CD4-positive, alpha-beta T cell (primary cell): ENCODE results near the gene ZNF438. TPM values are rescaled to one million over a fixed set of nuclear protein-coding genes. Genes with fewer than 3 reads are reported as not detected.

Experiments used
- ATAC-seq: fragments of 200-7000 bp; cut with Tn5 transposase; one replicate; pipeline ENCODE4 v1.10.0; 2022; ENCODE audit warnings: mild to moderate bottlenecking; ENCODE audit not compliant: poor library complexity
- CTCF ChIA-PET: fragments of 350-600 bp; sonication (Branson Sonifier 250); formaldehyde crosslinking; loops from one replicate; lab custom pipeline; 2021; ENCODE audit warnings: antibody characterized with exemption, inconsistent platforms; lab: Charles Lee
- POLR2A ChIA-PET: fragments of 350-600 bp; sonication (Branson Sonifier 250); formaldehyde crosslinking; loops from one replicate; lab custom pipeline; 2021; ENCODE audit warnings: antibody characterized with exemption, inconsistent platforms; lab: Charles Lee
- DNase-seq, 14 experiments: peaks; one replicate each; pipeline ENCODE4 v3.0.0-alpha.2; 2013 to 2020; ENCODE audit warnings: mixed read lengths in 2 of 14
- H3K27ac ChIP-seq, 2 donors: one replicate each; pipeline versions ENCODE4 v1.5.1 to v1.7.0; 2013; ENCODE audit warnings: low read length in 2 of 2, low read depth in 1 of 2, mild to moderate bottlenecking in 1 of 2
- H3K27me3 ChIP-seq, 2 experiments: 1 replicate in 1 of 2; 2 replicates in 1 of 2; pipeline versions ENCODE4 v1.6.1 to v1.7.0; 2013; ENCODE audit warnings: low read length in 2 of 2, control low read depth in 1 of 2, mild to moderate bottlenecking in 1 of 2, moderate library complexity in 1 of 2; ENCODE audit not compliant: insufficient read depth in 2 of 2, control insufficient read depth in 1 of 2
- H3K36me3 ChIP-seq: one replicate; pipeline ENCODE4 v1.6.1; 2013; ENCODE audit warnings: low read length, control low read depth; ENCODE audit not compliant: insufficient read depth
- H3K4me1 ChIP-seq: one replicate; pipeline ENCODE4 v1.6.1; 2013; ENCODE audit warnings: low read length, control low read depth; ENCODE audit not compliant: insufficient read depth
- H3K4me3 ChIP-seq: one replicate; pipeline ENCODE4 v1.5.1; 2013; ENCODE audit warnings: mild to moderate bottlenecking, low read length, moderate library complexity
- H3K9me3 ChIP-seq, 2 experiments: 1 replicate in 1 of 2; 2 replicates in 1 of 2; pipeline versions ENCODE4 v1.6.1 to v1.7.0; 2013; ENCODE audit warnings: low read length in 2 of 2, mild to moderate bottlenecking in 2 of 2, control low read depth in 1 of 2, moderate library complexity in 1 of 2; ENCODE audit not compliant: control insufficient read depth in 1 of 2, insufficient read depth in 1 of 2
- H3K27ac Mint-ChIP-seq: one replicate; pipeline ENCODE4 v1.8.0; 2020; ENCODE audit warnings: mixed read lengths
- H3K27me3 Mint-ChIP-seq: one replicate; pipeline ENCODE4 v1.8.0; 2021; ENCODE audit warnings: mixed read lengths
- H3K36me3 Mint-ChIP-seq: one replicate; pipeline ENCODE4 v1.8.0; 2021; ENCODE audit warnings: low read depth, mixed read lengths
- H3K4me1 Mint-ChIP-seq: one replicate; pipeline ENCODE4 v1.8.0; 2021; ENCODE audit warnings: low read depth, mixed read lengths
- H3K4me3 Mint-ChIP-seq: one replicate; pipeline ENCODE4 v1.8.0; 2020; ENCODE audit warnings: mild to moderate bottlenecking, mixed read lengths
- H3K9me3 Mint-ChIP-seq: one replicate; pipeline ENCODE4 v1.8.0; 2020; ENCODE audit warnings: mixed read lengths
- CTCF ChIP-seq: fragments of 200-600 bp; IDR thresholded peaks from one replicate; pipeline ENCODE4 v1.8.0; 2022; ENCODE audit warnings: antibody characterized with exemption, mild to moderate bottlenecking
- intact Hi-C, 2 experiments: fragments of 100-400 bp; cut with DNase I in 1 of 2; cut with micrococcal nuclease in 1 of 2; formaldehyde crosslinking; loops; one replicate each; pipeline versions ENCODE4 v1.15.1 to v1.9.0; 2023 to 2025; cut with DNase I, micrococcal nuclease
- total RNA-seq, 174 experiments: library from RNA in 2 of 174; stranded (reverse) in 2 of 174; gene quantifications; one replicate each; pipeline ENCODE4 v1.2.3 and lab custom pipeline; 2021 to 2026

Gene ZNF438
- total RNA-seq, 2 experiments from 2014 or later: 1.9 to 2.0 TPM

GRCh38 chr10:30842894-30843293 lies 188.8 kb downstream of the ZNF438 start:
- Mint-ChIP-seq H3K27ac (no peak overlapping the region), H3K36me3 (no peaks in the 10 kb centered on the region), H3K27me3 (no peaks in the 10 kb centered on the region), H3K9me3 (no peaks in the 10 kb centered on the region), H3K4me3 (no peak overlapping the region), H3K4me1 (no peaks in the 10 kb centered on the region)
- no peaks in the 10 kb centered on the region for H3K27me3 ChIP-seq
- H3K4me3 ChIP-seq: no peak overlapping the region
- H3K27ac ChIP-seq: no peak overlapping the region
- CTCF ChIA-PET: no interaction called here
- DNase-seq (no peak), ATAC-seq (no peak)
- intact Hi-C loops: no loop called here
- H3K9me3 ChIP-seq: no peaks in the 10 kb centered on the region
- no peaks in the 10 kb centered on the region for H3K4me1 ChIP-seq
- no peak for TF ChIP-seq CTCF
- no peaks in the 10 kb centered on the region for H3K36me3 ChIP-seq
- POLR2A ChIA-PET: no interaction called here

- intact Hi-C loops: no loop called here
- DNase-seq: no peak
- Histone ChIP-seq H3K4me1 (no peaks in the 10 kb centered on the region), H3K9me3 (no peaks in the 10 kb centered on the region), H3K27ac (no peak overlapping the region), H3K27me3 (no peaks in the 10 kb centered on the region), H3K36me3 (no peaks in the 10 kb centered on the region), H3K4me3 (no peak overlapping the region)
- no peaks in the 10 kb centered on the region for H3K27me3 Mint-ChIP-seq
- no peak for ATAC-seq
- H3K27ac Mint-ChIP-seq: no peak overlapping the region
- ChIA-PET CTCF (no interaction called here), POLR2A (no interaction called here)
- H3K4me3 Mint-ChIP-seq: no peak overlapping the region
- no peak for TF ChIP-seq CTCF
- H3K4me1 Mint-ChIP-seq: no peaks in the 10 kb centered on the region
- H3K9me3 Mint-ChIP-seq: no peaks in the 10 kb centered on the region
- H3K36me3 Mint-ChIP-seq: no peaks in the 10 kb centered on the region
Observed at GRCh38 chr10:30842185-30842584, 189.5 kb downstream of the ZNF438 start.

GRCh38 chr10:30840395-30841050 lies 191.1 kb downstream of the ZNF438 start:
- no peak for DNase-seq
- Mint-ChIP-seq H3K36me3 (no peaks in the 10 kb centered on the region), H3K27ac (no peak overlapping the region), H3K4me1 (no peaks in the 10 kb centered on the region), H3K9me3 (no peaks in the 10 kb centered on the region), H3K27me3 (no peaks in the 10 kb centered on the region), H3K4me3 (no peak overlapping the region)
- Histone ChIP-seq H3K4me1 (no peaks in the 10 kb centered on the region), H3K27ac (no peak overlapping the region), H3K9me3 (no peaks in the 10 kb centered on the region), H3K36me3 (no peaks in the 10 kb centered on the region), H3K27me3 (no peaks in the 10 kb centered on the region), H3K4me3 (no peak overlapping the region)
- intact Hi-C loops: no loop called here
- POLR2A ChIA-PET: no interaction called here
- CTCF ChIA-PET: no interaction called here
- ATAC-seq: no peak
- no peak for TF ChIP-seq CTCF
